HCT116 (cell line): Measurements from ENCODE around the gene BAD. TPM values are rescaled to one million over a fixed set of nuclear protein-coding genes. Genes with fewer than 3 reads are reported as not detected.

Experiments
- ATAC-seq: fragments of 200-7000 bp; cut with Tn5 transposase; 2 replicates; pipeline ENCODE4 v1.9.1; 2020; ENCODE audit warnings: mild to moderate bottlenecking, moderate library complexity
- BruUV-seq: library from RNA; stranded (reverse); fragments of 400-500 nt; replicated peaks from 2 replicates; lab custom pipeline; 2021; lab: Mats Ljungman, UMichigan
- CTCF ChIA-PET: fragments of 300-600 bp; sonication (Branson Sonifier 250); formaldehyde crosslinking; loops from one replicate; lab custom pipeline; 2021; ENCODE audit warnings: antibody characterized with exemption; lab: Charles Lee
- POLR2A ChIA-PET: fragments of 300-600, 350-600 bp; sonication (Branson Sonifier 250); formaldehyde crosslinking; loops from one replicate; lab custom pipeline; 2021; ENCODE audit warnings: antibody characterized with exemption; lab: Charles Lee
- RAD21 ChIA-PET, 2 experiments: fragments of 300-600 bp; sonication (Branson Sonifier 250); formaldehyde crosslinking; loops; one replicate each; lab custom pipeline; 2023; ENCODE audit warnings: low total read pairs in 2 of 2; ENCODE audit not compliant: uncharacterized antibody in 2 of 2, unreplicated experiment in 2 of 2, low non-redundant PET in 1 of 2; lab: Charles Lee
- DNase-seq: peaks from one replicate; pipeline ENCODE4 v3.0.0-alpha.2; 2010; ENCODE audit warnings: low read depth, low spot score
- H2AFZ ChIP-seq: fragments of 200-600 bp; shearing (Covaris generic), sonication (generic); 2 replicates; pipeline ENCODE4 v1.6.1; 2017; ENCODE audit warnings: low read depth, mixed run types, mixed read lengths, antibody characterized with exemption, low read length; ENCODE audit not compliant: poor library complexity, severe bottlenecking
- H3K27ac ChIP-seq: 2 replicates; pipeline ENCODE4 v1.5.1; 2012; ENCODE audit warnings: low read depth, low read length
- H3K27me3 ChIP-seq: fragments of 200-600 bp; sonication (generic); 2 replicates; pipeline ENCODE4 v1.6.1; 2016; ENCODE audit warnings: mixed run types, low read length, mixed read lengths; ENCODE audit not compliant: insufficient read depth
- H3K36me3 ChIP-seq, 2 experiments: fragments of 200-500 bp in 1 of 2; fragments of 200-600 bp in 1 of 2; sonication (Bioruptor generic) in 1 of 2; sonication (generic) in 1 of 2; 2 replicates each; pipeline versions ENCODE4 v1.5.1 to v1.6.1; 2014 to 2016; ENCODE audit warnings: low read length in 2 of 2, inconsistent platforms in 1 of 2, mixed read lengths in 1 of 2, mixed run types in 1 of 2; ENCODE audit not compliant: insufficient read depth in 2 of 2, control insufficient read depth in 1 of 2
- H3K4me1 ChIP-seq, 2 experiments: fragments of 200-600 bp in 1 of 2; sonication (generic) in 1 of 2; 2 replicates each; pipeline versions ENCODE4 v1.5.1 to v1.6.1; 2012 to 2017; ENCODE audit warnings: low read length in 2 of 2, inconsistent platforms in 1 of 2, mild to moderate bottlenecking in 1 of 2, mixed read lengths in 1 of 2, mixed run types in 1 of 2, moderate library complexity in 1 of 2; ENCODE audit not compliant: insufficient read depth in 2 of 2, control insufficient read depth in 1 of 2
- H3K4me2 ChIP-seq: fragments of 200-600 bp; sonication (generic); 2 replicates; pipeline ENCODE4 v1.6.1; 2017; ENCODE audit warnings: mixed run types, low read length, mixed read lengths
- H3K4me3 ChIP-seq, 2 experiments: fragments of 200-600 bp in 1 of 2; sonication (generic) in 1 of 2; replicated peaks in 1 of 2; 2 replicates each; pipeline ENCODE4 v1.5.1; 2011 to 2016; ENCODE audit warnings: low read length in 2 of 2, control low read depth in 1 of 2, low read depth in 1 of 2, mild to moderate bottlenecking in 1 of 2, mixed read lengths in 1 of 2, mixed run types in 1 of 2
- H3K79me2 ChIP-seq: fragments of 200-600 bp; sonication (generic); 2 replicates; pipeline ENCODE4 v1.6.1; 2017; ENCODE audit warnings: mild to moderate bottlenecking, mixed run types, low read length, moderate library complexity, mixed read lengths; ENCODE audit not compliant: insufficient read depth
- H3K9ac ChIP-seq: fragments of 200-600 bp; sonication (generic); 2 replicates; pipeline ENCODE4 v1.6.1; 2016; ENCODE audit warnings: low read length, mixed read lengths
- H3K9me2 ChIP-seq: fragments of 200-600 bp; sonication (generic), shearing (Covaris generic); 2 replicates; pipeline ENCODE4 v1.6.1; 2017; ENCODE audit warnings: mixed run types, mild to moderate bottlenecking, moderate library complexity; ENCODE audit not compliant: insufficient read depth
- H3K9me3 ChIP-seq, 2 experiments: fragments of 200-500 bp in 1 of 2; fragments of 200-600 bp in 1 of 2; sonication (Bioruptor generic) in 1 of 2; sonication (generic) in 1 of 2; 2 replicates each; pipeline ENCODE4 v1.6.1; 2014 to 2017; ENCODE audit warnings: low read length in 2 of 2, mixed read lengths in 2 of 2, inconsistent platforms in 1 of 2, low read depth in 1 of 2, mild to moderate bottlenecking in 1 of 2, mixed run types in 1 of 2, moderate library complexity in 1 of 2; ENCODE audit not compliant: control insufficient read depth in 1 of 2, insufficient read depth in 1 of 2
- H4K20me1 ChIP-seq: fragments of 200-600 bp; sonication (generic), shearing (Covaris generic); 2 replicates; pipeline ENCODE4 v1.6.1; 2017; ENCODE audit warnings: mixed run types, mild to moderate bottlenecking, moderate library complexity; ENCODE audit not compliant: insufficient read depth
- CEBPB ChIP-seq: IDR thresholded peaks from 2 replicates; pipeline ENCODE4 v1.6.1; 2012; ENCODE audit warnings: low read depth
- FOSL1 ChIP-seq: IDR thresholded peaks from 2 replicates; pipeline ENCODE4 v1.6.1; 2012; ENCODE audit warnings: low read depth
- RAD21 ChIP-seq: IDR thresholded peaks from 2 replicates; pipeline ENCODE4 v1.6.1; 2012; ENCODE audit warnings: low read depth, mild to moderate bottlenecking
- SRF ChIP-seq: IDR thresholded peaks from 2 replicates; pipeline ENCODE4 v1.6.1; 2012; ENCODE audit warnings: low read depth
- ZNF274 ChIP-seq: fragments of 200-500 bp; sonication (Bioruptor generic); IDR thresholded peaks from 2 replicates; pipeline ENCODE4 v1.6.1; 2014; ENCODE audit warnings: mild to moderate bottlenecking, low read depth, low read length, inconsistent platforms
- intact Hi-C: fragments of 100-400 bp; cut with micrococcal nuclease; formaldehyde crosslinking; loops from 2 replicates; pipeline ENCODE4 v1.10.0; 2022
- total RNA-seq: library from RNA; stranded (reverse); gene quantifications from one replicate; pipeline ENCODE4 v1.2.1, GENCODE V29; 2021; ENCODE audit not compliant: unreplicated experiment

The BAD gene
- total RNA-seq, 1 experiment from 2014 or later = 51.9 TPM

DNA sequence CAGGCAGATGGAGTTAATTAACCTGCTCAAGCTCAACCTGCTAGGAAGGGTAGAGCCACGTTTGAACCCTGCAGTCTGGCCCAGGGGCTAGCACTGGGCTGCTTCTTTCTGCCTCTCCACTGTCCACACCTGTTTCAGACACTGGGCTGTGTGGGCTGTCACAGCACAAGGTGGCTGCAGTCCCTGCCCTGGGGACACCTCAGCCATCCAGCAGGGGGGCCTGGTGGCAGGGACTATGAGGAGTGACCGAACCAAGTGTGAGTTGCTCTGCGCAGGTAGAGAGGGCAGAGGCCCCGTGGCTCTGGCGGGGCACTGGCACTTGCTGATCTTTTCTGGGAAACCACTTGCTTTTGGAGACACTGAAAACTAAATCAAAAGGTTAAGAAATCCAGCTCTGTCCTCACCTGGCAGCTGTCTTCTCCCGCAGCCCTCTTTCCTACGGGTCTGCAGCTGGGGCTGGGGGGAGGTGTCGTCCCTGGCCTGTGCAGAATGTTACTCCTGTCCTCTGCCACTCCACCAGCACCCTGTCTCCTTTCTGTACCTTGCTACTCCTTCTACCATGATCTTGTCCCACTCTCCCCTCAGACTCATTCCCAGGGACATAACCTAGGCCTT lies 5.8 kb downstream of the BAD start:
- Histone ChIP-seq H3K27ac (no peak overlapping the region), H2AFZ (no peak overlapping the region), H4K20me1 (no peaks in the 10 kb centered on the region), H3K4me2 (no peak overlapping the region), H3K27me3 (no peaks in the 10 kb centered on the region), H3K79me2 (no peaks in the 10 kb centered on the region), H3K9me2 (no peaks in the 10 kb centered on the region)
- DNase-seq (no peak), ATAC-seq (no peak)
- ChIA-PET CTCF (interaction anchor here (1.6 kb wide), 1 partner anchor 22 kb away, joined by 4 read pairs; no protein-coding TSS in a partner anchor), RAD21 (no interaction called here)
- BruUV-seq = no TSS peak
- TF ChIP-seq ZNF274 (no peak), FOSL1 (no peak), RAD21 (no peak), SRF (no peak)
- TF ChIP-seq, all 23 proteins: peak for 0
- H3K4me3 ChIP-seq = no peak overlapping the region
- peaks cover 5% of the 10 kb centered on the region in 2 experiments; a peak in 2 of 4 replicates for H3K4me1 ChIP-seq
- no peaks in the 10 kb centered on the region; a peak in 1 of 4 replicates for H3K36me3 ChIP-seq
- POLR2A ChIA-PET = interaction anchor here (0.8 kb wide), 1 partner anchor 24 kb away, joined by 3 read pairs; no protein-coding TSS in a partner anchor
- H3K9me3 ChIP-seq = no peaks in the 10 kb centered on the region
- intact Hi-C loops = no loop called here
- no peak overlapping the region for H3K9ac ChIP-seq

DNA sequence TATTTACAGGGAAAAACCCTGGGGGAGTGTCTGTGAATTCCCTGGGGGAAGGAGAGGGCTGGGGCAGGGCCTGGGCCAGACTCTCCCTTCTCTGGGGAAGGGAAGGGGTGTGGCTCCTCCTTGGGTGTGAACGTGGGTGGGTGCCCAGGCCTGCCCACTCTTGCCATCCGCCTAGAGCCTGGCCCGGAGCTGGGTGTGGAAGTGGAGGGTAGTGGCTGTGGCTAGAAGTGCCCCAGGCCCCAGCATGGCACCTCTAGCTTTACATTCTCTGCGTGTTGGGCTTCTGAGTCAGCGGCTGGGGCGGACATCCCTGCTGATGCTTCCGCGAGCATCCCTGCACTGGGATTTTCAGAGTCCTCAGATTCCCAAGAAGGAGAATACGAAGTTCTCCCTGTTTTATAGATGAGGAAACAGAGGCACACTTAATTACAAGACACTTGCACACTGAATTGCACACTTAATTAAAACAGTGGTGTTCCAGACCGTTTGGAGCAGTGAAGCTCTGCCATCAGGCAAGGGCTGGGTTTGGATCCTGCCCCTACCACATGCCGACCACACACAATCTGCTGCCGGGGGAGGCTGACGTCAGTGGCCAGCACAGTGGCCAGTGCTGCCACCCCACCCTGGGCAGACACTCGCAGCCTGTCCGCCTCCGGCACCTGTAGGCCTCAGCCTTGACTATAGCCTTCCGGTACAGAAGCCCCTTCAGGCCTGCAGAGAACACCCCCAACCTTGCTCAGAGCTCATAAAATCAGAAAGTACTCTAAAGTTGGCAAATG lies 7.6 kb downstream of the BAD start:
- Histone ChIP-seq H3K4me1 (peaks cover under 1% of the 10 kb centered on the region in 2 experiments; a peak in 2 of 4 replicates), H3K36me3 (no peaks in the 10 kb centered on the region; a peak in 1 of 4 replicates), H3K9me3 (no peaks in the 10 kb centered on the region), H3K4me2 (no peak overlapping the region), H3K9ac (no peak overlapping the region), H4K20me1 (no peaks in the 10 kb centered on the region), H2AFZ (no peak overlapping the region), H3K27ac (no peak overlapping the region), H3K79me2 (peaks cover 3% of the 10 kb centered on the region; the same call in 1 of the 2 replicates), H3K4me3 (no peak overlapping the region)
- CTCF ChIA-PET = interaction anchor here (1.2 to 1.5 kb wide), 2 partner anchors 24 to 28 kb away, joined by 3 to 4 read pairs; partner anchors contain the start of gene CATSPERZ
- ATAC-seq (peak; percentile 37; the same call in 1 of the 2 replicates), DNase-seq (no peak)
- RAD21 ChIA-PET = no interaction called here
- no TSS peak for BruUV-seq
- intact Hi-C loops = no loop called here
- TF ChIP-seq CEBPB (no peak), SRF (no peak)
- TF ChIP-seq, all 23 proteins: peak for 0
- POLR2A ChIA-PET = no interaction called here
- Histone ChIP-seq H3K27me3 (no peaks in the 10 kb centered on the region), H3K9me2 (no peaks in the 10 kb centered on the region)
